Activated naive CD8-positive, alpha-beta T cell treated with anti-CD3 and anti-CD28 coated beads, Interleukin-2, amount 50 U/mL, for 16 hours (primary cell): ENCODE data around the gene TLE1.
"Not testable (repeated sequence)": the region's sequence is repeated elsewhere in the genome, so short reads cannot be mapped to it uniquely, and the experiment has no call there.

ENCODE experiments used
- DNase-seq: peaks from one replicate; pipeline ENCODE4 v3.0.0-alpha.2; 2020; ENCODE audit warnings: low read depth, low spot score

TLE1 gene

DNA sequence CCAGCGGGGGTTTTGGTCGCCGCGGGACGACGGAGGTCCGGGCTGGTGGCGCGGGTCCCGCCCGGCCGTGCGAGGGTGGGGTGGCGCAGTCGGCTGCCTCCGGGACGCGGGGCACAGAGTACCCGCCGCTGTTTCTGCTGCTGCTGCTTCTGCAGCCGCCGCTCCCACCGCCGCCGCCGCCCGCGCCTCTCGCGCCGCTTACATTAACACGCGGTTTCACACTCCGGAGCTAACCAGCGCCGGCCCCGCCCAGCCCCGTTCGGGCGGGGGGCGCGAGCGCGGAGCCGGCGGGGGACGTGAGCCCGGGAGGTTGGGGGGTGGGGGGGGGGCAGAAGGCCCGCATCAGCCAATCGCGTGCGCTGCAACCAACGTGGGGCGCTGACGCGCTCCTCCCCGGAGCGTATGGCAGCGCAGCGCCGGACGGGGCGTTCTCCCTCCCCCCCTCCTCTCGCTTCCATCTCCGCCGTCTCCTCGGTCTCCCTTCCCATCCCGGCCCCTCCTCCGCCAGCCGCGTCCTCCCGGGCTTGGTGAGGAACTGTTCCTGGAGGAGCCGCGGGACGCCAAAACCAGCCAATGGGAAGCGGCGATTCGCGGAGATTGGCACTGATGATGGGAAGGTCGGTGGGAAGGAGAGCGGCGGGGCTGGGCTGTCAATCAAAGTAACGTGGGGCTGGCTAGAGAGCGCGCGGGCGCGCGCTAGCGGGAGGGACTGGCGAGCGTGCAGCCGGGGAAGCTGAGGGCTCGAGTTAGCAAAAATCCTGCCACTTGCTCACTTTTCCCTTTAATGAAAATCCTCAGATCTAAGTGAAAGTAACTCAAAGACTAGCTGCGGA, at the start of gene TLE1:
Gene TLE1, minus strand, starts transcription at position 205 of the 833 bp plus-strand sequence. CDS start 1,307 bp downstream, outside the sequence.
- peak; percentile 38 for DNase-seq

DNA sequence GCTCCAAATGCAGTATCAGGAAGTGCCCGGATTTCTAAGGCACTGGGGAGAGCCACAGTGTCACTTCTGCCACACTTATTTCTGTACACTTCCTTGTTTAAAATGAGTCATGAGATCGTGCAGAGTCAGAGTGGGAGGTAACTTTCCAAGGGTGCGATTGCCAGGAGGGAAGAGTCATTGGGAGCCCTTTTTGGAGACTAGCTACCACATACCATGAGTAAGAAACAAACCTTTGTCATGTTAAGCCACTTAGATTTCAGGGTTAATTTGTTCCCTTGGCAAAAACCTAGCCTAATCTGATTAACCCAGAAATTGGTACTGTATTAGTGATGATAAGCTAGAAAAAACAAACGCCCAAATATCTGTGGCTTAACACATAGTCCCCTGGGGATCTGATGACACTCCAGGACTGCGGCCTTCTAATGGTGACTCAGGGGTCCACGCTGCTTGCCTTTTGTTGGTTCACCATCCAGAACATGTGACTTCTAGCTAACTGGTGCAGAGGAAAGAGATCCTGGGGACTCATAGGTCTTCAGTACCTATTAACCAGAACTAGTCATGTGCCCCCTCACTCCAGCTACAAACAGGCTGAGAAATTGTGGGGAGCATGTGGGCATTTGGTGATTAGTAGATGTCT, 48.6 kb upstream of the TLE1 start:
- DNase-seq = no peak

DNA sequence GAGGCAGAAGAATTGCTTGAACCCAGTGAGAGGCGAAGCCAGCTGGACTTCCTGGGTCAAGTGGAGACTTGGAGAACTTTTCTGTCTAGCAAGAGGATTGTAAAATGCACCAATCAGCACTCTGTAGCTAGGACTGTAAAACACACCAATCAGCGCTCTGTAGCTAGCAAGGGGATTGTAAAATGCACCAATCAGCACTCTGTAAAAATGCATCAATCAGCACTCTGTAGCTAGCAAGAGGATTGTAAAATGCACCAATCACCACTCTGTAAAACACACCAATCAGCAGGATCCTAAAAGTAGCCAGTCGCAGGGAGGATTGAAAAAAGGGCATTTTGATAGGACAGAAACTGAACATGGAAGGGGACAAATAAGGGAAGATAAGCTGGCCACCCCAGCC, 41.2 kb upstream of the TLE1 start:
- not testable (repeated sequence) for DNase-seq

DNA sequence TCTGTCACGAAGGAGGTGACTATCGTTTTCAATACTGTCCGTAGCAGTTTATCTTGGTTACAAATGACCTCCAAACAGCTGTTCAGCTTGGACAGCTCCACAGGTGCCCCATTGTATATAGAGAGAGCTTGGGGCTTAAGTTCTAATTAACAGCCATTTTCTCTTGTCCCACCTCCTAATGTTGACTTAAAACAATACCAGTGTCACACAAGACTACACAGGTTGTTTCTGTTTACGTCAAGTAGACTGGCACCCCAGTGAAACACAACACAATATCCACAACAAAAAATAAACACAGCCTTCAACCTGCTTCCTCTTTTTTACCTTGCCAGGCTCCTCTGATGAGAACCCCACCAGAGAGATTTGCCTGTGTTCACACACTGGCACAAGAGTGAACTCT, 39.8 kb upstream of the TLE1 start:
- no peak for DNase-seq

DNA sequence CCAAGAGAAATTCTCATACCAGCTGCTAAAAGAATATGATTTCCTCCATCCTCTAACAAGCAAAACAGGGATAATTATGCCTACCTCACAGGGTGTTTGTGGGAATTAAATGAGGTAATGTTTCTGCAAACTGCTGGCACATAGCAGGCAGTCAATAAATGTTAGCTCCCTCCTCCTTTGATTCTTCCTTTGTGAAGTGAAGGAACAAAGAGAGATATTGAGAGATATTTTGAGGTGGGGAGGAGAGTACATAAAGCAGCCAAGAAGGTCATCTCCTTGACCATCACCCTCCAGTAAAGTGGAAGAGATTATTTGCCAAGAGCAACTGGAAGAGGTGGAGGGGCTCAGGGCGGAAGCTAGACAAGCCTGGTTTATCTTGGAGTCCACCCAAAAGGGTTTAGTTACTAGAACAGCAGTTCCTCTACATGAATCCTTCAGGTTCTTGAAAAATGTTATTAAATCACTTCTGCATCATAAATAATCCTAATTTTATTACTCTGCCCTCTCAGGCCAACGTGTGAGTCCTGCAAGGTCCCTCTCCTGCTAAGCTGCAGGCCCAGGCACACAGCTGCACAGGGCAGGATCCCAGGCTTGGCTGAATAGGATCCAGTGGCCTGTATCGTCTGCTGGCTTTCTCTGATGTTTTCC, 35.0 kb upstream of the TLE1 start:
- DNase-seq = no peak

DNA sequence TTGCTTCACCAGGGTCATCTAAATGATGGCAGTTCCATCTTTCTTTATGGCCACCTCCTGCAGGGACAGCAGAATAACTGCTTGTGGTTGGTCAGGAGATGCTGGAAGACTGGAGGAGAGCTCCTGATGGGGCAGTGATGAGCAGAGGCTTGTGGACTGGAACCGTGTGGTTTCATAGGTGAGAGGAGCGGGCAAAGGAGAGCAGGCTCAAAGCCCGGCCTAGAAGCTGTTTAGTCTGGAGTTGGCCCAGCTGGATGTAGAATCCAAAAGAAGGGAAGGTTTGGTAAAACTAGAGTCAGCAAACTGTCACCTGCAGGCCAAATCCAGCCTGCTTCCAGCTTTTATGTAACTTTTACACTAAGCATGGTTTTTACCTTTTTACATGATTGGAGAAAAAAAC, 32.9 kb upstream of the TLE1 start:
- no peak for DNase-seq

DNA sequence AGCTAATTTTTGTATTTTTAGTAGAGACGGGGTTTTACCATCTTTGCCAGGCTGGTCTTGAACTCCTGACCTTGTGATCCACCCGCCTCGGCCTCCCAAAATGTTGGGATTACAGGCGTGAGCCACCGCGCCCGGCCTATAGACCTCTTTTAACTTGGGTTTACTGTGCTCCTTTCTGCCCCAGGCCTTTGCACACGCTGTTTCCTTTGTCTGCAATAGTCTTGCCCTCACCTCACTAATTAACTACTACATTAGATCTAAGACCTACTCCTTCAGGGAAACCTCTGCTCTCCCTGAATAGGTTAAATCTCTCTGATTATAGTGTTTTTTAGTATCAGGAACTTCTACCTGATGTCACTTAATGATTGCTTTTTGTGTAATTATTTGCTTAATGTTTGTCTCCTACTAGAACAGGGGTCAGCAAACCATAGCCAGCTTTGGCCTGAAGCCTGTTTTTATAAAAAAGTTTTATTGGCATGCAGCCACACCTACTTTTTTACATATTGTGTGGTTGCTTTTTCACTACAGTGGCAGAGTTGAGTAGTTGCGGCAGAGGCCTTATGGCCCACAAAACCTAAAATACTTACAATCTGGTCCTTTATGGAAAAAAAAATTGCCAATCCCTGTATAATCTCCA, 31.2 kb upstream of the TLE1 start:
- no peak for DNase-seq

DNA sequence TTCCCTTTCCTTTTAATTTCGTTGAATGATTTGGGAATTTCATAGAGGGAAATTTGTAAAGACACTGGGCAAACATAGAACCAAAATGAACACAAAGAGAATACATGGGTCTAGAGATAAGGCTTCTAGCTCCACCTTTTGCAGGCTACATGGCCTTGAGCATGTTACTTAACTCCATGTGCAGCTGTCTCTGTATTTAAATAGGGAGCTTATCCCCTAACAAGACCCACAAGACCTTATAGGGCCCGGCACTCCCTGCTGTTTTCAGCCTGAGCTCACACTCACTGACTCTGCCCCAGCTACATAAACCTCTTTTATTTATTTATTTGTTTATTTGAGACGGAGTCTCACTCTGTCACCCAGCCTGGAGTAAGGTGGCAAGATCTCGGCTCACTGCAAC, 30.6 kb upstream of the TLE1 start:
- DNase-seq = no peak

DNA sequence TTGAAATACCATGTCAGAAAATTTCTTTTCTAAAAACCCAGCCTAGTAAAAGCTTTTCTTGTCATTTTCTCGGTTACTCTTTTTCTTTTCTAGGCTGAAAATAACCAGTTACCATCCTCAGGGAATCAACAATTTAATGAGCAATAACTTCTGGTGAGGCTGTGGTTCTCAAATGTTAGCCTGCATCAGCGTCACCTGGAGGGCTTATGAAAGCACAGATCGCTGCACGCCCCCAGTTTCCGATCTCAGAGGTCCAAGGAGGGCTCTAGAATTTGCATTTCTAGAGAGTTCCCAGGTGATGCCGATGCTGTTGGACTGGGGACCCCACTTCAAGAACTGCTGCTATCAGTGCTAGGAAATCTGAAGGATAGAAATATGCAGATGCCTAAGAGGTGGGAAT, 28.9 kb upstream of the TLE1 start:
- DNase-seq = no peak

DNA sequence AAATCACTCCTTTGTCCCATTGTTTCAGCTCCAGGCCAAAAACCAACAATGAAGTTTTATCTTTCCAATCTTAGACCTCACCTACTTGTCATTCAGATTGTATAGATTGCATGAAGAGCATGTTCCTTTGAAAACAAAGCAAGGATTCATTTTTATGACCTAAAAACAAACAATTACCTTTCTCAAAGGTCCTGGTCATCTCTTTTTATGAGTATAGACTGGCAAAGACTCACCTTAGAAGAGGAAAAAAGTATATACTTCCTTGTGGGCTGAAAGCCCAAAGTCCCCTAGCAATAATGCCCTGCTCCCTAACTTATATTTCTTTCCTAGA, 28.4 kb upstream of the TLE1 start:
- DNase-seq = no peak

DNA sequence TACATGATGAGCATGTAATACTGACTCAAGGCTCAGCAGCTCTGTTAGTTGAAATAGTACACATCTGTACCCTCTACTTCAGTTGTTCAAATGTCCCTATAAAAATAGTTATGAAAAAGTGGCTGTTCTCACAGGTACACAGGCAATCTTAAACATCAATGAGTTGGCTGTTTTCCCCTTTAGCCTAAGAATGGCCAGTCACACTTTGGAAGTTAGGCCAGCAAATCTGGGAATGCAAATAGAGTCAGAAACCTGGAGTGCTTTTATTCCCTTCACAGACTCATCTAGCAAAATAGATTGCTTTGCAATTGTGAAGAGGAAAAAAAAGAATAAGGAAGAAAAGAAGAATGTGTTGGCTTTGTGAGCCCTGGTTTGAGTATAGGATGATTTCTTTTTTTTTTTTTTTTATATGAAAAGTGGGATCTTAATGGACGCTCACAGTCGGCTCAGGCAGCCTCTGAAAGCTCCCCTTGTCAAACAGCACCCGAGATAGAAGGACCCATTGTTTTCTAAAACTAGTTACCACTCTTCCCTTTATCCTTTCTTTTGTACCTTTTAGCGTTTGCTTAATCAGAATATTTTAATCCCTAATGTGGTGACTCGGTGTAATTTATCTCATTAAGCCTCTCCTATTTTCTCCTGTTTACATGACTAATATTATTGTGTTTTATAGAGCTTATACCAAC, 27.9 kb upstream of the TLE1 start:
- DNase-seq = no peak

DNA sequence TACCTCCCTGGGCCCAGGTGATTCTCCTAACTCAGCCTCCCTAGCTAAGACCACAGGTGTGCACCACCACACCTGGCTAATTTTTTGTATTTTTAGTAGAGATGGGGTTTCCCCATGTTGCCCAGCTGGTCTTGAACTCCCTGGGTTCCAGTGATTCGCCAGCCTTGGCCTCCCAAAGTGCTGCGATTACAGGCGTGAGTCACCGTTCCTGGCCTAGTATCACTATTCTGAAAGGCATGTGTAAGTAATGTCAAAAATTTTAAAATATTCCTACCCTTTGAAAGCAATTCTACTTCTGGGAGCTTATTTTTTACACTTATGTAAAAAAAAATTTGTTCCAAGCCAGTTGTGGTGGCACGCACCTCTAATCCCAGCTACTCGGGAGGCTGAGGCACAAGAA, 27.1 kb upstream of the TLE1 start:
- no peak for DNase-seq

DNA sequence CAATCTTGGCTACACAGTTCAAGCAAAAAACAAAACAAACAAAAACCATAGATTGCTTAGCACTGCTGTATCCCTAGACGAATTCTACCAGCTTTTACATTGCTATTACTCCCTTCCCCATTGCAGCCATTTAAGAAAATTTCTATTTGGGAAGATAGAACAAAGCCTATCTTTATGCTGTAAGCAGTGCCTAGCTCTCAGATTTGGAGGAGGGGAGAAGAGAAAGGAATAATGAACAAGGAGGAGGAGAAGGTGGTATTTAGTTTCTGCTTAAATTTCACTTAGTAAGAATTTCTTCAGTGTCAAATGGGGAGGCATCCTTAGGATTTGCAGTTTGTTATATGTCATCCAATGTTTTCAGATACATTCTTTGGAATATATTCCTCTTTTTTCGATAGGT, 16.2 kb upstream of the TLE1 start:
- no peak for DNase-seq

DNA sequence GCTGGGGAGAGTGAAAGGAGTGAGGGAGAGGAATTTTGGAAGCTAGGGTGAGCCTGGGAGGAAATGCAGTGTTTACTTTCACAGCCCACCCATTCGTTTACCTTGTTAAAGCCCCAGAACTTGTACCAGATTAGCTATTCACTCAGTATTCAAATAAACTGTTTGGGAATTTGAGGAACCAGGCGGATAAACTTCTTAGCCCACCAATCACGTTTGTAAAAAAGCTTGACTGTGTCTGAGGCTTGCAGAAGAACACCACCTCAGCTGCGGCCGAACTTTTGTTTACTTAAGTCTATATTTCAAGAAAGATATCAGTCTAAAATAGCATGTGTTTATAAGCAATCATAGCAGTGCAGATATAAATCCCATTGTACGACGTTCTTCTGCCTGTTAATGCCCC, 5.2 kb upstream of the TLE1 start:
- no peak for DNase-seq

DNA sequence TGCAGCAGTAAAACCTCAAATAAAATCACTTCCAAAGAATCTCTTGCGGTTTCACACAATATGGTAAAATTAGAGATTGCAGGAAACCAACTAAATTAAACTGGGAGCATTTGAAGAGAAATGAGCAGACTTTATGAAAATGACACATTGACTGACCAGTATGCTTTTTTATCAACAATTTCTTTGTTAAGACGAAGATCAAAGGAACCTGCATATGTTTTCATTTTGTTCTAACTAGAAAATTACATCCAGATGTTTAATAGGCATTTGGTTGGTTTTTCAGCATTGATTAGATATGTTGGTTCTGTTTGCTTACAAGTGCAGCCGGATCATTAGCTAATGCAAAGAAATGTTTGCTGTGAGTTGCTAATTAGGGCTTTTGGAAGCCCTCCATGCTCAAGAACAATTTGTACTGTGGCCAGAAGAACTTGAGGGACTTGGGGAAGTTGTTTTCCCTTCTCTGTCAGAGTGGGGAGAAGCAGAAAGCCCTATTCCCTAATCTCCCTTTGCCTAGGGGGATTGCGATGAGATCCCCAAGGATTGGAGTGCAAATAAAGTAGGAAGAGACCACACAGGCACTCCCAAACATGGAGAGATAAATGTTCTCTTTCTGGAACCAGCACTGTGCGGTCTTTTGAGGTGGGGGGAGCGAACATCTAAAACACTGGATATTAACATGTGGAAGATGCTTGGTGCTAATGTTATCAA, 4.5 kb upstream of the TLE1 start:
- no peak for DNase-seq

DNA sequence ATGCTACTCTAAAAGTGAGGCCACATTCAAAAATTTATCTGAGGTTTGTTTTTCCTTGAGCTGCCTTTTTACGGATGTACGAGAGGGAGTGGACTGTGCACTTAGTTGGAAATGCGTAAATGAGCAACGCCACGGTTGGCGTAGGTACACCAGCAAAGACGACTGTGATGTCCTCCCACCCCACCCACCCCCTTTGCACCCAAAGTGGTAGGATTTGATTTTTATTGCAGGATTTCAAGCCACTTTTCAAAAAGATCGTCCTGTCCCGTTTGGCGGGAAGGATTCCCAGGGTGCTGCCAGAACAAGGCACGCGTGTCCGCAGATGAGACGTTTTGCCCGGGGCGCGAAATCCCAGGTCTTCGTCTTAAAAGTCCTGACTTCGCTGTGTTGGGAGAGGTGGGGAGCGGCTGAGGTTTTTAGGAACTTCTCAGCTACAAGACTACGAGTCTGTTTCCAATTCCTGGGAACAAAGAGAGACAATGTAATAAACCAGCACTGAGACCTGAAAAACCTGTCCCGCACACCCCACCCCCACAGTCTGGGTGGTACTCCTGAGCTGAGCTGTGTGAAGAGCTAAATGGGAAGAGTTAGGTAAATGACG, 1.0 kb upstream of the TLE1 start:
- DNase-seq = no peak

DNA sequence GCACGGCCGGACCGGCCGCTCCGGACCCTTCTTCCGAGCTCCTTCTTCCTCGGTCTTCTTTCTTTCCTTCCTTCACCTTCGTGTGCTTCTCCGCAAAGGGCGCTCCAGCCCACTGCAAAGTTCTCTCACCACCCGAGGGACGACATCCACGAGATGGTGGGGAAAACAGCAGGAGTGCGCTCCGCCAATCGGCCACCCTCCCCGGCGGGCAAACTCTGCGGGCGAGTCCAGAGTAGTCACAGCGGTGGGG, 329 bp downstream of the TLE1 start:
- not testable (repeated sequence) for DNase-seq

DNA sequence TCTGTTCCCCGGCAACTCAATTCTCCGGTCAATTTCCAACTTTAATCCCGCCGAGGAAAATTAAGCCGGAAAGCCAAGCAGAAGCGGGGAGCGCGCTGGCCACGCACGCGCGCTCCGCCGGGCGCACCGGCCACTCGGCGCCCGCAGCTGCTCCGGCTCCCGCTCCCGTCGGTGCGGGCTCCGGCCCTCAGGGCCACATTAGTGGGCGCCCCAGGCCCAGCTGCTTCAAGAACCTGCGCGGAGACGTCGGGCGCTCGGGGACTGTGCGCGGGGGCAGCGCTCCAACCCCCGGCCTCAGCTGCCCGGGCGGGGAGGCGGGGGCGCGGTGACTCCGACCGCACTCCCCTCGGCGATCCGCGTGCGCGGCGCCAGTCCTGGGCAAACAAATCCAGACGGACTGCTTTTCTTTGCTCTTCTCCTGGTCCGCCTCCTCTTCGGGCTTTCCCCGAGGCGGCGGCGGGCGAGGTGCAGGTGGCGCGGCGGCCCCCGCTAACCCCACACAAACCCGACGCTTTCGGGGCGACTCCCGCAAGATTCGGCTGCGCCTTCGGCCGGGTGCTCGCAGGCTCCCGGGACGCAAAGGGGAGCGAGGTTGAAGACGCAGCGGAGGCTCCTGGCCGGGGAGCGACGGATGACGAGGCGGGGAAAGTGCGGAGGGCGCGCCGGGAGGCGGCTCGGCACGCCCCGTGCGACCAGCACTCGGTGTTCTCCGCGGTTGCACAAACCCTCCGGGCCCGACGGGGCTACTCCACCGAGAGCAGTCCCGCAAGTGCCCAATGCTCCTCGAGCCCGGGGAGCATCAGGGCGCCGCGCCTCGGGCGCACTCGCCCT, 870 bp downstream of the TLE1 start:
- not testable (repeated sequence) for DNase-seq

DNA sequence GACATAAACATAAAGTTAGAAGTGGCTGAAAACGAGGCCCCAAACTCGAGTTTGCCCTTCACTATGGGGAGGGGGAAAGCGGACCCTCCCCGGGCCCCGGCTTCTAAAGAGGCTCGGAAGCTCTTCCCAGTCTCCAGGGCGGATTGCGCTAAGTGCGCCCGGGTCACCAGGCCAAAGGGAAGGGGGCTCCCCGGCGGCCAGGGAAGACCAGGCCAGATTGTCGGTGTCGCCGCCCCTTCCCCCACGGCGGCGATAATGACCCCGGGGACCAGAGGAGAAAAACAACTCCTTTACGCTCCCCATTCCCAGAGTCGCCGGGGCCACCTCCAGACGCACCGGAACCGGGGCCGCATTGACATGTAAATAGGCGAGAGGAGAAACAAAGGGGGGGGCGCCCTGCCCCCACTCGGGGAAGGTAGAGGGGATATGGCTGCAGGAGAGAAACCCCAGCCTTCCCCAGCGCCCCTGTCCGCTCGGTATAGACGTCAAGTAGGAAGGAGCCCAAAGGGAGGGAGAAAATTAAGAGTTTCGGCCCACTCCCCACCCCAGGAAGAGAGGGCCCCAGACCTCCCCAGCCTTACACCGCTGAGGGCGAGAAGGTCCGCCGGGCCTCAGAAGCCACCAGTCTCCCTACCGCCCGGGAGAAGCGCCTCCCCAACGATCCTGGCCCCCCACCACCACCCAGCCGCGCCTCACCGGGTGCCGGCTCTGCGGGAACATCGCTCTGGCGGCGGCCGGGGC, 1.7 kb downstream of the TLE1 start:
- DNase-seq = no peak
